Liver (tissue), 3 donors: ENCODE results near the gene DAO.

Experiments
- ATF3 ChIP-seq: IDR thresholded peaks from 2 replicates; pipeline ENCODE4 v1.6.1; 2016; ENCODE audit warnings: antibody characterized with exemption
- EGR1 ChIP-seq, 2 donors: IDR thresholded peaks; 2 replicates each; pipeline ENCODE4 v1.6.1; 2016 to 2018; ENCODE audit warnings: antibody characterized with exemption in 2 of 2, low read depth in 2 of 2
- FOXA1 ChIP-seq: IDR thresholded peaks from 2 replicates; pipeline ENCODE4 v1.6.1; 2016; ENCODE audit warnings: antibody characterized with exemption
- FOXA2 ChIP-seq: IDR thresholded peaks from 2 replicates; pipeline ENCODE4 v1.6.1; 2016; ENCODE audit warnings: antibody characterized with exemption
- GABPA ChIP-seq, 2 donors: IDR thresholded peaks in 1 of 2; conservative IDR thresholded peaks in 1 of 2; 2 replicates each; pipeline ENCODE4 v1.6.1; 2016; ENCODE audit warnings: antibody characterized with exemption in 2 of 2, mild to moderate bottlenecking in 1 of 2, moderate library complexity in 1 of 2
- RAD21 ChIP-seq, 2 donors: IDR thresholded peaks; 2 replicates each; pipeline ENCODE4 v1.6.1; 2016; ENCODE audit warnings: antibody characterized with exemption in 2 of 2, mild to moderate bottlenecking in 2 of 2
- RXRA ChIP-seq, 2 donors: IDR thresholded peaks; 2 replicates each; pipeline ENCODE4 v1.6.1; 2017 to 2018; ENCODE audit warnings: antibody characterized with exemption in 2 of 2, mild to moderate bottlenecking in 1 of 2
- SP1 ChIP-seq: IDR thresholded peaks from 2 replicates; pipeline ENCODE4 v1.6.1; 2018; ENCODE audit warnings: antibody characterized with exemption, mild to moderate bottlenecking
- TAF1 ChIP-seq: conservative IDR thresholded peaks from 2 replicates; pipeline ENCODE4 v1.6.1; 2016; ENCODE audit warnings: antibody characterized with exemption, mild to moderate bottlenecking
- YY1 ChIP-seq: IDR thresholded peaks from 2 replicates; pipeline ENCODE4 v1.6.1; 2016; ENCODE audit warnings: antibody characterized with exemption, mild to moderate bottlenecking
- TF ChIP-seq, protein P1 (sequence below): fragments of 150-350 bp; IDR thresholded peaks from 2 replicates; pipeline ENCODE4 v1.5.1; 2017; ENCODE audit warnings: improper control_type of control experiment, low read depth, low read length; ENCODE audit not compliant: missing input control
- TF ChIP-seq, protein P2 (sequence below): IDR thresholded peaks from 2 replicates; pipeline ENCODE4 v1.6.1; 2016; ENCODE audit warnings: antibody characterized with exemption
- TF ChIP-seq, protein P3 (sequence below): IDR thresholded peaks from 2 replicates; pipeline ENCODE4 v1.6.1; 2016; ENCODE audit warnings: antibody characterized with exemption
- TF ChIP-seq, protein P4 (sequence below): IDR thresholded peaks from 2 replicates; pipeline ENCODE4 v1.6.1; 2016; ENCODE audit warnings: antibody characterized with exemption, mild to moderate bottlenecking
- donor health status: healthy.
- donor health status: healthy.

GRCh38 chr12:108837680-108838079, 42.2 kb upstream of the DAO start:
- TF ChIP-seq, protein P1, sequence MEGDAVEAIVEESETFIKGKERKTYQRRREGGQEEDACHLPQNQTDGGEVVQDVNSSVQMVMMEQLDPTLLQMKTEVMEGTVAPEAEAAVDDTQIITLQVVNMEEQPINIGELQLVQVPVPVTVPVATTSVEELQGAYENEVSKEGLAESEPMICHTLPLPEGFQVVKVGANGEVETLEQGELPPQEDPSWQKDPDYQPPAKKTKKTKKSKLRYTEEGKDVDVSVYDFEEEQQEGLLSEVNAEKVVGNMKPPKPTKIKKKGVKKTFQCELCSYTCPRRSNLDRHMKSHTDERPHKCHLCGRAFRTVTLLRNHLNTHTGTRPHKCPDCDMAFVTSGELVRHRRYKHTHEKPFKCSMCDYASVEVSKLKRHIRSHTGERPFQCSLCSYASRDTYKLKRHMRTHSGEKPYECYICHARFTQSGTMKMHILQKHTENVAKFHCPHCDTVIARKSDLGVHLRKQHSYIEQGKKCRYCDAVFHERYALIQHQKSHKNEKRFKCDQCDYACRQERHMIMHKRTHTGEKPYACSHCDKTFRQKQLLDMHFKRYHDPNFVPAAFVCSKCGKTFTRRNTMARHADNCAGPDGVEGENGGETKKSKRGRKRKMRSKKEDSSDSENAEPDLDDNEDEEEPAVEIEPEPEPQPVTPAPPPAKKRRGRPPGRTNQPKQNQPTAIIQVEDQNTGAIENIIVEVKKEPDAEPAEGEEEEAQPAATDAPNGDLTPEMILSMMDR: no peak
- TF ChIP-seq YY1 (no peak), GABPA (IDR thresholded peaks at IDR 0.05 in 1 of 2, conservative IDR thresholded peaks at IDR 0.05 in 1 of 2) (no peak), EGR1 (IDR thresholded peaks at IDR 0.05; ENCODE audit: low read depth in 2 of 2) (no peak), FOXA1 (no peak), RXRA (IDR thresholded peaks at IDR 0.05) (no peak), TAF1 (no peak), RAD21 (IDR thresholded peaks at IDR 0.05) (no peak), FOXA2 (no peak), SP1 (no peak), ATF3 (no peak)
- TF ChIP-seq, protein P2, sequence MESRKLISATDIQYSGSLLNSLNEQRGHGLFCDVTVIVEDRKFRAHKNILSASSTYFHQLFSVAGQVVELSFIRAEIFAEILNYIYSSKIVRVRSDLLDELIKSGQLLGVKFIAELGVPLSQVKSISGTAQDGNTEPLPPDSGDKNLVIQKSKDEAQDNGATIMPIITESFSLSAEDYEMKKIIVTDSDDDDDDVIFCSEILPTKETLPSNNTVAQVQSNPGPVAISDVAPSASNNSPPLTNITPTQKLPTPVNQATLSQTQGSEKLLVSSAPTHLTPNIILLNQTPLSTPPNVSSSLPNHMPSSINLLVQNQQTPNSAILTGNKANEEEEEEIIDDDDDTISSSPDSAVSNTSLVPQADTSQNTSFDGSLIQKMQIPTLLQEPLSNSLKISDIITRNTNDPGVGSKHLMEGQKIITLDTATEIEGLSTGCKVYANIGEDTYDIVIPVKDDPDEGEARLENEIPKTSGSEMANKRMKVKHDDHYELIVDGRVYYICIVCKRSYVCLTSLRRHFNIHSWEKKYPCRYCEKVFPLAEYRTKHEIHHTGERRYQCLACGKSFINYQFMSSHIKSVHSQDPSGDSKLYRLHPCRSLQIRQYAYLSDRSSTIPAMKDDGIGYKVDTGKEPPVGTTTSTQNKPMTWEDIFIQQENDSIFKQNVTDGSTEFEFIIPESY: no peak
- TF ChIP-seq, protein P3, sequence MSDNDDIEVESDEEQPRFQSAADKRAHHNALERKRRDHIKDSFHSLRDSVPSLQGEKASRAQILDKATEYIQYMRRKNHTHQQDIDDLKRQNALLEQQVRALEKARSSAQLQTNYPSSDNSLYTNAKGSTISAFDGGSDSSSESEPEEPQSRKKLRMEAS: no peak
- TF ChIP-seq, protein P4, sequence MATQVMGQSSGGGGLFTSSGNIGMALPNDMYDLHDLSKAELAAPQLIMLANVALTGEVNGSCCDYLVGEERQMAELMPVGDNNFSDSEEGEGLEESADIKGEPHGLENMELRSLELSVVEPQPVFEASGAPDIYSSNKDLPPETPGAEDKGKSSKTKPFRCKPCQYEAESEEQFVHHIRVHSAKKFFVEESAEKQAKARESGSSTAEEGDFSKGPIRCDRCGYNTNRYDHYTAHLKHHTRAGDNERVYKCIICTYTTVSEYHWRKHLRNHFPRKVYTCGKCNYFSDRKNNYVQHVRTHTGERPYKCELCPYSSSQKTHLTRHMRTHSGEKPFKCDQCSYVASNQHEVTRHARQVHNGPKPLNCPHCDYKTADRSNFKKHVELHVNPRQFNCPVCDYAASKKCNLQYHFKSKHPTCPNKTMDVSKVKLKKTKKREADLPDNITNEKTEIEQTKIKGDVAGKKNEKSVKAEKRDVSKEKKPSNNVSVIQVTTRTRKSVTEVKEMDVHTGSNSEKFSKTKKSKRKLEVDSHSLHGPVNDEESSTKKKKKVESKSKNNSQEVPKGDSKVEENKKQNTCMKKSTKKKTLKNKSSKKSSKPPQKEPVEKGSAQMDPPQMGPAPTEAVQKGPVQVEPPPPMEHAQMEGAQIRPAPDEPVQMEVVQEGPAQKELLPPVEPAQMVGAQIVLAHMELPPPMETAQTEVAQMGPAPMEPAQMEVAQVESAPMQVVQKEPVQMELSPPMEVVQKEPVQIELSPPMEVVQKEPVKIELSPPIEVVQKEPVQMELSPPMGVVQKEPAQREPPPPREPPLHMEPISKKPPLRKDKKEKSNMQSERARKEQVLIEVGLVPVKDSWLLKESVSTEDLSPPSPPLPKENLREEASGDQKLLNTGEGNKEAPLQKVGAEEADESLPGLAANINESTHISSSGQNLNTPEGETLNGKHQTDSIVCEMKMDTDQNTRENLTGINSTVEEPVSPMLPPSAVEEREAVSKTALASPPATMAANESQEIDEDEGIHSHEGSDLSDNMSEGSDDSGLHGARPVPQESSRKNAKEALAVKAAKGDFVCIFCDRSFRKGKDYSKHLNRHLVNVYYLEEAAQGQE: no peak
